Measurements from ENCODE around the gene REPIN1.

Gene REPIN1

GRCh38 chr7:150376560-150376959 is 7.9 kb downstream of the REPIN1 start:
- Histone ChIP-seq H3K27ac (ENCODE audit: extremely low read depth, low read depth, low read length) (no peak overlapping the region), H3K36me3 (ENCODE audit: control insufficient read depth in 2 of 2, insufficient read depth in 1 of 2, low read length in 2 of 2) (peaks cover 0 to 31% of the 10 kb centered on the region in 2 experiments; a peak in 1 of 3 replicates), H3K9me3 (ENCODE audit: control insufficient read depth, insufficient read depth, low read depth, low read length) (no peaks in the 10 kb centered on the region), H3K4me3 (ENCODE audit: low read depth, low read length) (no peak overlapping the region), H3K4me1 (ENCODE audit: control insufficient read depth, insufficient read depth, low read length) (peaks cover 3% of the 10 kb centered on the region; the same call in 1 of the 2 replicates)
- CTCF ChIA-PET, result no interaction called here
- TF ChIP-seq ZNF394 (tag by site-specific recombination; IDR thresholded peaks at IDR 0.05; ENCODE audit: borderline replicate concordance) (no peak), ZBTB17 (tag by site-specific recombination; IDR thresholded peaks at IDR 0.05) (no peak), FEZF1 (tag by site-specific recombination; IDR thresholded peaks at IDR 0.05) (no peak), OVOL3 (tag by site-specific recombination; IDR thresholded peaks at IDR 0.05) (no peak), CTCF (tag by site-specific recombination; IDR thresholded peaks at IDR 0.05) (no peak), KLF10 (tag by site-specific recombination; IDR thresholded peaks at IDR 0.05) (no peak)
- POLR2A ChIA-PET, result interaction anchor here (2.2 kb wide), 1 partner anchor 8 kb away, joined by 18 read pairs; the partner anchor contains the start of gene REPIN1

- Histone ChIP-seq H3K4me3 (ENCODE audit: low read depth, low read length) (no peak overlapping the region), H3K27ac (ENCODE audit: extremely low read depth, low read depth, low read length) (no peak overlapping the region), H3K36me3 (ENCODE audit: control insufficient read depth in 2 of 2, insufficient read depth in 1 of 2, low read length in 2 of 2) (peaks cover 0 to 25% of the 10 kb centered on the region in 2 experiments; a peak in 1 of 3 replicates), H3K9me3 (ENCODE audit: control insufficient read depth, insufficient read depth, low read depth, low read length) (no peaks in the 10 kb centered on the region), H3K4me1 (ENCODE audit: control insufficient read depth, insufficient read depth, low read length) (peaks cover 3% of the 10 kb centered on the region; the same call in 1 of the 2 replicates)
- CTCF ChIA-PET, result interaction anchor here (0.8 kb wide), 1 partner anchor 21 kb away, joined by 6 read pairs; no protein-coding TSS in a partner anchor
- TF ChIP-seq ZNF473 (tag by site-specific recombination; IDR thresholded peaks at IDR 0.05), result no peak
- TF ChIP-seq ZNF292 (tag by site-specific recombination; IDR thresholded peaks at IDR 0.05; ENCODE audit: borderline replicate concordance, low read depth), result no peak
- no peak for TF ChIP-seq ZEB2 (tag by site-specific recombination; IDR thresholded peaks at IDR 0.05)
- POLR2A ChIA-PET, result interaction anchor here (0.6 to 2.2 kb wide), 2 partner anchors 8 to 716 kb away, joined by 3 to 18 read pairs; partner anchors contain the start of gene REPIN1
Measured at GRCh38 chr7:150377196-150377595, 8.6 kb downstream of the REPIN1 start.

GRCh38 chr7:150377635-150378034 is 9.0 kb downstream of the REPIN1 start:
- ChIA-PET POLR2A (interaction anchor here (0.6 to 2.2 kb wide), 3 partner anchors 9 to 716 kb away, joined by 3 to 18 read pairs (median 6); partner anchors contain the start of gene REPIN1), CTCF (interaction anchor here (0.8 kb wide), 1 partner anchor 21 kb away, joined by 6 read pairs; no protein-coding TSS in a partner anchor)
- Histone ChIP-seq H3K36me3 (ENCODE audit: control insufficient read depth in 2 of 2, insufficient read depth in 1 of 2, low read length in 2 of 2) (peaks cover 0 to 23% of the 10 kb centered on the region in 2 experiments; a peak in 1 of 3 replicates), H3K4me1 (ENCODE audit: control insufficient read depth, insufficient read depth, low read length) (peaks cover 3% of the 10 kb centered on the region; the same call in 1 of the 2 replicates), H3K9me3 (ENCODE audit: control insufficient read depth, insufficient read depth, low read depth, low read length) (no peaks in the 10 kb centered on the region), H3K4me3 (ENCODE audit: low read depth, low read length) (no peak overlapping the region), H3K27ac (ENCODE audit: extremely low read depth, low read depth, low read length) (no peak overlapping the region)
- TF ChIP-seq ZNF19 (tag by site-specific recombination; IDR thresholded peaks at IDR 0.05; ENCODE audit: low read depth) (no peak), ZNF473 (tag by site-specific recombination; IDR thresholded peaks at IDR 0.05) (no peak), ZNF792 (tag by site-specific recombination; IDR thresholded peaks at IDR 0.05) (no peak), REPIN1 (tag by site-specific recombination; IDR thresholded peaks at IDR 0.05; ENCODE audit: low read depth) (no peak), ZBTB48 (tag by site-specific recombination; IDR thresholded peaks at IDR 0.05) (no peak), ZNF121 (tag by site-specific recombination; IDR thresholded peaks at IDR 0.05) (no peak), ZNF664 (tag by site-specific recombination; IDR thresholded peaks at IDR 0.05) (no peak), ZSCAN23 (tag by site-specific recombination; IDR thresholded peaks at IDR 0.05) (no peak), ZNF629 (tag by site-specific recombination; IDR thresholded peaks at IDR 0.05) (no peak), ZNF670 (tag by site-specific recombination; IDR thresholded peaks at IDR 0.05; ENCODE audit: low read depth) (no peak), ZFP37 (tag by site-specific recombination; IDR thresholded peaks at IDR 0.05) (no peak)
